Left ventricle myocardium superior (tissue), 1 donor: ENCODE data around the gene TRAF2. TPM values are rescaled to one million over a fixed set of nuclear protein-coding genes. Genes with fewer than 3 reads are reported as not detected.

Source experiments
- ATAC-seq: fragments of 200-7000 bp; cut with Tn5 transposase; one replicate; pipeline ENCODE4 v1.9.1; 2020; ENCODE audit warnings: mild to moderate bottlenecking, moderate library complexity
- DNase-seq: peaks from one replicate; pipeline ENCODE4 v3.0.0-alpha.2; 2020
- intact Hi-C: fragments of 100-400 bp; cut with micrococcal nuclease; formaldehyde crosslinking; loops from one replicate; pipeline ENCODE4 v1.11.0; 2022
- total RNA-seq: library from RNA; stranded (reverse); fragmentation: NEBNext Ultra II Directional; extraction: Animal tissue kit (Norgen Biotek cat#: 25700); gene quantifications from one replicate; pipeline ENCODE4 v1.2.1, GENCODE V29; 2021
- donor health status: DM: no; HTN: yes; CAD: no; lungs with severe emphysema.

Gene TRAF2
- total RNA-seq, 1 donor from 2014 or later: 11.4 TPM

DNA sequence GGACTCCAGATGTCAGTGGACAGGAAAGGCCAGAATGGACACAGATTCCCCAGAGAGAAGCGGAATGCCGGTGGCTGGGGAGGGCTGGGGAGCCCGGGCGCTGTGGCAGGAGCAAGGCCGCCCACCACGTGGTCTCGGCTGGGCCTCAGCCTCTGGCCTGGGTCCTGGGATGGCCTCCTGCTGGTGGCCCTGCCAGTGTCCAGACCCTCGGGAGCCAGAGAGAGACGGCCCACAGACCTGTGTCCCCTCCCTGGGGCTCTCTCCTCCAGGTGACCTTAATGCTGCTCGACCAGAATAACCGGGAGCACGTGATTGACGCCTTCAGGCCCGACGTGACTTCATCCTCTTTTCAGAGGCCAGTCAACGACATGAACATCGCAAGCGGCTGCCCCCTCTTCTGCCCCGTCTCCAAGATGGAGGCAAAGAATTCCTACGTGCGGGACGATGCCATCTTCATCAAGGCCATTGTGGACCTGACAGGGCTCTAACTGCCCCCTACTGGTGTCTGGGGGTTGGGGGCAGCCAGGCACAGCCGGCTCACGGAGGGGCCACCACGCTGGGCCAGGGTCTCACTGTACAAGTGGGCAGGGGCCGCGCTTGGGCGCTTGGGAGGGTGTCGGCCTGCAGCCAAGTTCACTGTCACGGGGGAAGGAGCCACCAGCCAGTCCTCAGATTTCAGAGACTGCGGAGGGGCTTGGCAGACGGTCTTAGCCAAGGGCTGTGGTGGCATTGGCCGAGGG, 39.3 kb downstream of the TRAF2 start:
- ATAC-seq (peak; percentile 2), DNase-seq (peak; percentile 59)
- intact Hi-C loops: no loop called here

DNA sequence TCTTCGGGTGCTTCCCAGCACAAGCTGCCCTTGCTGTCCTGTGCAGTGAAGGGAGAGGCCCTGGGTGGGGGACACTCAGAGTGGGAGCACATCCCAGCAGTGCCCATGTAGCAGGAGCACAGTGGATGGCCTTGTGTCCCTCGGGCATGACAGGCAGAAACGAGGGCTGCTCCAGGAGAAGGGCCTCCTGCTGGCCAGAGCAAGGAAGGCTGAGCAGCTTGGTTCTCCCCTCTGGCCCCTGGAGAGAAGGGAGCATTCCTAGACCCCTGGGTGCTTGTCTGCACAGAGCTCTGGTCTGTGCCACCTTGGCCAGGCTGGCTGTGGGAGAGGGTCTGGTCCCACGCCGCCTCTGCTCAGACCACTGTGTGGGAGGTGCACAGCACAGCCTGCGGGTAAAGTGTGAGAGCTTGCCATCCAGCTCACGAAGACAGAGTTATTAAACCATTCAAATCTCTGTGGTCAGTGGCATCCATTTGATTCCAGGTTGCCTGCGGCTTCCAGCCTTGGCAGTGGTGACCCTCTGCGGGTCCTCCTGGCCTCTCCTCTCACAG, 39.9 kb downstream of the TRAF2 start:
- no peak for DNase-seq
- intact Hi-C loops: no loop called here

DNA sequence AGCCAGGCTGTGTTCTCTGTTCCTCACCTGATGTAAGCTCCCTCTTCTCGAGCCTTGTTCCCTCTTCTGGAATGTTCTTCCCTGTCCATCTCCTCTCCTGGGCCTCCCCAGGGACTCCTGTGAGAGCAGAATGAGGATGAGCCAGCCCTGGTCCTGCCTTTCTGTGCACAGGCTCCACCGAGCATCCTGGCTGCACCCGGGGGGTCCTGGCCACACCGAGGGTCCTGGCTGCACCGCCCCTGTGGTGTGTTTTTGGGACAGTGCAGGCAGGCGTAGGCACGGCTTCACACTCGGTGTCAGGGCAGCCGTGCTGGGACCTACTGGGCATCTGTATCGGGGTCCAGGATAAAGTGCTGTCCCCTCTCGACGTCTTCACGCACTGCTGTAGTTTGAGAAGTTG, 40.4 kb downstream of the TRAF2 start:
- intact Hi-C loops: no loop called here
- ATAC-seq (no peak), DNase-seq (no peak)

More for the DNA sequence above, 39.9 kb downstream of the TRAF2 start:
- no peak for ATAC-seq

DNA sequence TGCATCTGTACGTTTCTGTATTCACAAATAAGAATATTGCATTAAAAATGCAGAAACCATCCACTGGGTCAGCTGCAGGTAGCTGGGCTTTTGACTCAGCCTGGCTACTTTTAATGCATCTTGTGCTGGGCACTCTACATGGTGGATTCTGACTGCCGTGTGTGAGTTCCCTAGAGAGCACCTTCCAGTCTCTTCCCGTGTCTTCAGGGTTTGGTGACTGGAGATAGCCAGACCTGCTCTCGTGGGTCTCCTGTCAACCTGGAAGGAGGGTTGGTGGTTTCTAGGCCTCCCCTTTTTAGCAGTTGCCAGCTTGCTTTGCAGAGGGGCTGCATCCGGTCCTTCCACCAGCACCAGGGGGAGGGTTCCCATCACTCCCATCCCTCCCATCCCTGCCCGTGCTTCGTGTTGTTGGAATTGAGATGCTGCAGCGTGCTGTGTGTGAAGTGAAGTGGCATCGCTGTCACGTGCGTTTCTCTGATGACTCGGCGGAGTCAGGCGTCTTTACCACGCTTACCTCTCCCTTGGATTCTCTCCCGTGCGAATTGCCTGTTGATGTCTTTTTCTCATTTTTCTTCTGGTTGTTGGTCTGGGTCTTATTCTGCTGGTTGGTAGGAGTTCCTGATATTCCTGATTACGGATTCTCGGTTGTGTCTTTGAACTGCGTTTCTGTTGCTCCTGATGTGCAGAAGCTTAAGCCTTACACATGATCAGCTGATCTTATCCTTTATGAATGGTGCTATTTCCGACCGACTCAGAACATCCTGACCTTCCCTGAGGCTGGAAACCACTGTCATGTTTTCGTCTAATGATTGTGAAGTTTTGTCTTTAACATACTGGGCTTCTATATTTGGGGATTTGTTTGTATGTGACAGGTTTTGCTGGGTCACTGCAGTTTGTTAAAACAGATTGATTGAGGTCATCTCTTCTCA, 41.3 kb downstream of the TRAF2 start:
- ATAC-seq: peak; percentile 28
- intact Hi-C loops: no loop called here
- no peak for DNase-seq

DNA sequence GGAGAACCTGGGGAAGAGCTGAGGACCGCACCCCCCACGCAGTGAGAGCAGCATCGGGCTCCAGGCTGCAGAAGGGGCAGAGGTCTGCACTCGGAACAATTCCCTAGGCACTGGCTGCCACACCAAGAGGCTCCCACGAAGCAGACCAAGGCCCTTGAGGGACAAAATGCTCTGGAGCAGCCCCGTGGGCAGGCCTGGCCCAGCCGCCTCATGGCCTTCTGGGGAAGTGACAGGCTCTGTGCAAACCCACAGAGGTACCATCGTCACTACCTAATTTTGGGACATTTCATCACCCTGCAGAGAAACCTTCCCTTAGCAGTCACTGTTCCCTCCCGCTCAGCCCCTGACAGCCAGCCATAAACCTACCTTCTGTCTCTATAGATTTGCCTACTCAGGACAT, 42.3 kb downstream of the TRAF2 start:
- ATAC-seq: peak; percentile 90
- peak; percentile 74 for DNase-seq
- intact Hi-C loops: no loop called here

DNA sequence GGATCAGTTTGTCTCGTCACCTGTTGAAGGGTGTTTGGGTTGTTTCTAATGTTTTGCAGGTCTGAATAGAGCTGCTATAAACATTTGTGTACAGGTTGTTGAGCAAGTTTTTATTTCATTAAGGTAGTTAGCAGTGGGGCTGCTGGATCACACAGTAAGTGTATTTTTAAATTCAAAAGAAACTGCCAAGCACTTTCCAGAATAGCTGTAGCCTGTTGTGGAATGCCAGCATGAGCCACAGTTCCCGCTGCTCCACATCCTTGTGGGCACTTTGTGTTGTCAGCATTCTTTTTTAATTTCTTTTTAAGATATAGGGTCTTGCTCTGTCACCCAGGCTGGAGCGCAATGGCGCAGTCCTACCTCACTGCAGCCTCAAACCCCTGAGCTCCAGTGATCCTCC, 43.7 kb downstream of the TRAF2 start:
- DNase-seq: no peak
- ATAC-seq: peak; percentile 52
- intact Hi-C loops: no loop called here

- DNase-seq: no peak
Observed at GRCh38 chr9:136931611-136932130, 45.4 kb downstream of the TRAF2 start.

DNA sequence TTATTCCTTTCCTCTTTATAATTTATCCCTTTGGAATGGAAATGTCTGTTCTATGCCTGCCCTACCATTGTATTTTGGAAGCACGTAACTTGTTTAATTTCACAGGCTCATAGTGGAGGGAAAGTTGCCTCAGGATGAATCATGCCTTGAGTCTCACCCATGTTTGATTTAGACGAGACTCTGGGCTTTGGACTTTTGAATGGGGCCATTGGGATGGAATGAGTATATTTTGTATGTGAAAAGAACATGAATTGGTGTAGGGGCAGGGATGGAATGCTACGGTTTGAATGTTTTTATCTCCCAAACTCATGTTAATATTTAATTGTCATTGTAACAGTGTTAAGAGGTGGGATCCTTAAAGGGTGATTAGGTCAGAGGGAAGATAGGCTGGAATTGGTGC, 48.0 kb downstream of the TRAF2 start:
- no peak for ATAC-seq
- intact Hi-C loops: no loop called here
- no peak for DNase-seq

More at GRCh38 chr9:136931611-136932130, 45.4 kb downstream of the TRAF2 start:
- intact Hi-C loops: no loop called here
- no peak for ATAC-seq

DNA sequence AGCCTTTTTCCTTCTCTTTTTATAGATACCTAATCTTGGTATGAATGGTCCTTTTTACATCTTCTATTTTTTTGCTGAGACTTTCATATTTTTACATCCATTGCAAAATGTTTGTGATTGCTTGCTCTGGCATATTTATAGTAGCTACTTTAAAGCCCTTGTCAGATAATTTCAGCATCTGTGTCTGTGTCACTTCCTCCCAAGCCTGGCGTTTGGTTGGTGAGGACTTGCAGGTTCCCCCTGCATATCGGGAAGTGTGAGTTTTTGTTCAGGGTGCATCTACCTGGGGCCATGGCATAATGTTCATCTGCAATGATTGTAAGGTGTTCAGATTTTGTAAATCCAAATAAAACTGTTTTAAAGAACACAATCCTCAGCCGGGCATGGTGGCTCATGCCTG, 49.3 kb downstream of the TRAF2 start:
- intact Hi-C loops: no loop called here
- no peak for ATAC-seq
- no peak for DNase-seq

- no peak for DNase-seq
- intact Hi-C loops: no loop called here
- ATAC-seq: no peak
Observed at GRCh38 chr9:136936645-136937170, 50.4 kb downstream of the TRAF2 start.

DNA sequence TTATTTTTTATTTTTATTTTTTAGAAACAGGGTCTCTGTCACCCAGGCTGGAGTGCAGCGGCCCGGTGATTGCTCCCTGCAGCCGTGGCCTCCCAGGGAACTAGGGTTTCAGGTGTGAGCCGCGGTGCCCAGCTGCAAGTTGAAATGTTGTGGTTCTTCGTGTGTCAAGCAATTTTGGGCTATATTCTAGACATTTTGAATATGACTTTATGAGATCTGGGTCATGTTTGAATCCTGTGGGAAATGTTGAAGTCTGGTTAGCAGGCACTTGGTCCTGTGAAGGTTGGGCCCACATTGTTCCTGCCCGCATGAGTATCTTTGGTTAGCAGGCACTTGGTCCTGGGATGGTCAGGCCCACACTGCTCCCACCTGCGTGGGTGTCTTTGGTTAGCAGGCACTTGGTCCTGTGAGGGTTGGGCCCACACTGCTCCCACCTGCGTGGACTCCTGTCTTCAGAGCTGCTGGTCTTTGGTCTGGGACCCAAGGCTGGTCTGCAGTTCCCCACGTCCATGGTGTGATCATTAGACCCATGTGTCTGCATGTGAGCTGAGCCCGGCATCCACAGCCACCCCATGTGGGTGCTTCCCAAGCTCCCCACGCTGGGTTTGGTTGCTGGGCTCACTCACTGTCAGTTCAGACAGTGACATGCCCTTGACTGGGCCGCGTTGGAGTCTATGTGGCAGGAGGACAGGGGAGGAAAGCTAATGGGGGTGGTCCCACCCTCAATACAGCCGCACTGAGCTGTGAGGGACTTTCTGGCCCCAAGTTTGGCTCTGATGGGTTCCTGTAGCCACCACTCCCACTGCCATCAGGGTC, 51.1 kb downstream of the TRAF2 start:
- peak; percentile 20 for DNase-seq
- ATAC-seq: no peak
- intact Hi-C loops: no loop called here

GRCh38 chr9:136939431-136939995, 53.2 kb downstream of the TRAF2 start:
- ATAC-seq (no peak), DNase-seq (peak; percentile 26)
- intact Hi-C loops: no loop called here

- intact Hi-C loops: no loop called here
- DNase-seq (peak; percentile 87), ATAC-seq (peak; percentile 76)
Observed at GRCh38 chr9:136939996-136940525, 53.7 kb downstream of the TRAF2 start.

DNA sequence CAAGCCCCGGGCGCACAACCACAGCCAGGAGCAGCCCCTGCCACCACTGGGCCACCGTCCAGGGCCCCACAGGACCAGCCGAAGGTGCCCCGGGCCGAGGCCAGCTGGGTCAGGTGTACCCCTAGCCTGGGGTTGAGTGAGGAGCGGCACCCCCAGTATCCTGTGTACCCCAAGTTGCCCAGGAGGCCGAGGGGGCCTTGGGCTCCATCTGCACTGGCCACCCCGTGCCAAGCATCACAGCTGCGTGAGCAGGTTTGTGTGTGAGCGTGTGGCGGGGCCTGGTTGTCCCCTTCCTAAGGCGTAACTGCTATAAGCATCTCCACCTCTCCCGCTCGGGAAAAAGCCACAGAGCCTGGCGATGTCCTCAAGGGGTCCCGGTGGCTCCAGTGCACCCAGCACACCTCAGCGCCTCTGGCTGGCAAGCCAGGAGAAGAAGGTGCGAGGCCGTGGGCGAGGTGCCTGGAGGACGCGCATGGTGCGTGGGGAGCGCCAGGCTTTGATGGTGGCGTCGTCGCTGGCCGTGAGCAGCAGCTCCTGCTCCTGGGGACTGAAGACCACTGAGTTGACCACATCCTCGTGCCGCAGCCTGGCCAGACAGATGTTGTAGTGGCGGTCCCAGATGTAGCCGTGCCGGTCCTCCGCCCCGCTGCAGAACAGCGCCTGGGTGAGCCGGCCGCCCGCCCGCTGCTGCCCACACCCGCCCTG, 54.4 kb downstream of the TRAF2 start:
- DNase-seq (peak; percentile 46), ATAC-seq (no peak)
- intact Hi-C loops: no loop called here

DNA sequence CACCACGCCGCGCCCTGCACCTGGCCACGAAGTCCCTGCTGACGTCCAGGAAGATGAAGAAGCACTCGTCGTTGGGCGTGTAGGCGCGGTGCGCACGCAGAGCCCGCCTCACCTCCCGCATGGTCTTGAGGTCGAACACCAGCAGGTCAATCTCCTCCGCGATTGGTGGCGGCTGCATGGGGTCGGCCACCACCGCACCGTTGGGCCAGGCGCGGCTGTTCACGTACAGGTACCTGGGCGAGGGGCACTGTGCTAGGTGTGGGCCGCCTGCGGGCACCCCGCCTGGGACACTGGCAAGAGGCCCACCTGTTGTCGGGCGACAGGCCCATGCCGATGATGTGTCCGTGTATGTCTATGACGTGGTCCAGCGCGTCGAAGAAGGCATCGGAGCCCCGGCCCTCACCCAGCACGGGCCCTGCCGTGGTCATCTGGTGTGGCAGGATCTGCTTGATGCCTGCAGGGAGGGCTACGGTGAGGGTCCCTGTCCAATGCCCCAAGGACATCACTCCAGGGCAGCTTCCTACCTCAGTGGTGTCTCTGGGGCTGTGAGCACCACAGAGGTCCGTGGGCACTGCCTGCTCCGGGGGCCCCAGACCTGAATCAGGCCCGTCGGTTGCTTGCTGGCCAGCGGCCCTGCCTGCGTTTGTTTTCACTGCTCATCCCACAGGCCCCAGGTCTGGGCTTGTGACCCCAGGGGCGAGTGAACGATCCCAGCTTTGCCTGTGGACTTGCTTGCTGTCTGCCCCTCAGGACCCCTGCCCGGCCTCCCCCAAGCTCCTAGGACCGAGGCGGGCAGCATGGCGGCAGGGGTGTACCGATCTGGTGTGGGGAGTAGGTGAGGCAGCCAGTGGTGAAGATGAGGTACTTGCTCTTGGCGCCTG, 55.2 kb downstream of the TRAF2 start:
- no peak for ATAC-seq
- peak; percentile 41 for DNase-seq
- intact Hi-C loops: no loop called here

DNA sequence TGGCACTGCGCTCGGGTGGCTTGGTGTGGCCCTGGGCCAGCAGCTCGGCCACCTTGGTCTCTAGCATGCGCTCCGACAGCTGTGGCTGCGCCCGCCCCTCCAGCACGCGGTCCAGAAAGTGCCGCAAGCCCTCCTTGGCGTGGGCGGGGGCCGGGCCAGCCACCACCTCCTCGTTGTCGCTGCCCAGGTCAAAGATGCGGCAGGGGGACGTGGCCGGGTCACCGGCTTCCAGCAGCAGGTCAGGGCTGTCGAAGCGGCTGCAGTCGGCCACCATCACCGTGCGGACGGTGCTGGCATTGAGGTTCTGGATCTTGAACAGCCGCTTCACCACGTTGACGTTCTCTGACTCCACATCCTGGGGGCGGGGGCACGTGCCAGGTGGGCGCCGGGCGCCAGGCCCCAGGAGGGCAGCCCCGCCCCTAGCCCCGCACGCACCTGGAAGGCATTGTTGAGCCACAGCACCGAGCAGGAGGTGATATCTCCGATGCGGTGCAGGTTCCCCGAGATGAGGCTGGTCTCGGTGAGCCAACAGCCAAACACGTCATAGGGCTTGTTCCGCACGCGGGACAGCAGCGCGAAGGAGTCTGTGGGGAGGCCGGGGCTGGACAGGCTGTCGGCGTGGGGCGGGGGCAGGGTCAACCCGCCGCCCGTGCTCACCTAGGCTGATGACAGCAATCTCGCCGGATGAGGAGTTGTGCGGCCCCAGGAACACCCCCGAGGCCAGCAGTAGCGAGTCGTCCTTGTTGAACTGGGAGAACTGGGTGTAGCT, 56.0 kb downstream of the TRAF2 start:
- ATAC-seq (no peak), DNase-seq (peak; percentile 41)
- intact Hi-C loops: no loop called here
